SU-DHL-6 (cell line): ENCODE data around the gene ERMAP.

Experiments
- H2AFZ ChIP-seq: fragments of 200-600 bp; sonication (generic); 2 replicates; pipeline ENCODE4 v1.6.1; 2014; ENCODE audit warnings: low read depth, mild to moderate bottlenecking, moderate library complexity, mixed read lengths, antibody characterized with exemption, low read length; ENCODE audit not compliant: severe bottlenecking
- H3F3A ChIP-seq: fragments of 200-600 bp; shearing (Covaris generic); 2 replicates; pipeline ENCODE4 v1.6.0; 2016; ENCODE audit warnings: antibody characterized with exemption, mild to moderate bottlenecking; ENCODE audit not compliant: insufficient read depth
- H3K27ac ChIP-seq: fragments of 200-600 bp; sonication (generic); 2 replicates; pipeline ENCODE4 v1.5.1; 2016; ENCODE audit warnings: low read depth, mild to moderate bottlenecking, low read length, moderate library complexity, mixed read lengths
- H3K27me3 ChIP-seq: fragments of 200-600 bp; sonication (generic), shearing (Covaris generic); 2 replicates; pipeline ENCODE4 v1.6.0; 2014; ENCODE audit warnings: mild to moderate bottlenecking, low read length
- H3K36me3 ChIP-seq: fragments of 200-600 bp; sonication (generic); 2 replicates; pipeline ENCODE4 v1.6.1; 2014; ENCODE audit warnings: mild to moderate bottlenecking, low read length, mixed read lengths
- H3K4me2 ChIP-seq: fragments of 300-600, 200-600 bp; shearing (Covaris generic), sonication (generic); 2 replicates; pipeline ENCODE4 v1.6.0; 2014; ENCODE audit warnings: low read length, low read depth, mild to moderate bottlenecking; ENCODE audit not compliant: poor library complexity, severe bottlenecking
- H3K4me3 ChIP-seq: fragments of 200-600 bp; sonication (generic); 2 replicates; pipeline ENCODE4 v1.5.1; 2014; ENCODE audit warnings: antibody characterized with exemption, low read length, mild to moderate bottlenecking, mixed read lengths; ENCODE audit not compliant: insufficient read depth, poor library complexity, severe bottlenecking
- H3K79me2 ChIP-seq: fragments of 200-600 bp; sonication (generic); 2 replicates; pipeline ENCODE4 v1.6.1; 2014; ENCODE audit warnings: mild to moderate bottlenecking, low read length, moderate library complexity; ENCODE audit not compliant: insufficient read depth
- H3K9ac ChIP-seq: fragments of 200-600 bp; sonication (generic); 2 replicates; pipeline ENCODE4 v1.7.0; 2014; ENCODE audit warnings: mild to moderate bottlenecking, low read length
- H3K9me2 ChIP-seq: fragments of 200-600 bp; sonication (generic); replicated peaks from 2 replicates; pipeline ENCODE4 v1.6.1; 2014; ENCODE audit warnings: low read length; ENCODE audit not compliant: insufficient read depth
- H3K9me3 ChIP-seq: fragments of 200-600 bp; sonication (generic); 2 replicates; pipeline ENCODE4 v1.6.1; 2014; ENCODE audit warnings: low read length, mixed read lengths; ENCODE audit not compliant: insufficient read depth
- H4K20me1 ChIP-seq: fragments of 200-600 bp; sonication (generic); 2 replicates; pipeline ENCODE4 v1.6.1; 2014; ENCODE audit warnings: low read depth, mild to moderate bottlenecking, antibody characterized with exemption, low read length, moderate library complexity, mixed read lengths
- CTCF ChIP-seq: fragments of 200-600 bp; sonication (generic); IDR thresholded peaks from one replicate; pipeline ENCODE4 v1.5.1; 2017; ENCODE audit warnings: antibody characterized with exemption, mild to moderate bottlenecking, low read length, moderate library complexity; ENCODE audit not compliant: insufficient read depth, poor library complexity, severe bottlenecking
- EZH2phosphoT487 ChIP-seq: fragments of 200-600 bp; sonication (generic), shearing (Covaris generic); conservative IDR thresholded peaks from 2 replicates; pipeline ENCODE4 v1.6.1; 2018; ENCODE audit warnings: mild to moderate bottlenecking, antibody characterized with exemption, low read length, moderate library complexity, mixed read lengths

ERMAP gene

DNA sequence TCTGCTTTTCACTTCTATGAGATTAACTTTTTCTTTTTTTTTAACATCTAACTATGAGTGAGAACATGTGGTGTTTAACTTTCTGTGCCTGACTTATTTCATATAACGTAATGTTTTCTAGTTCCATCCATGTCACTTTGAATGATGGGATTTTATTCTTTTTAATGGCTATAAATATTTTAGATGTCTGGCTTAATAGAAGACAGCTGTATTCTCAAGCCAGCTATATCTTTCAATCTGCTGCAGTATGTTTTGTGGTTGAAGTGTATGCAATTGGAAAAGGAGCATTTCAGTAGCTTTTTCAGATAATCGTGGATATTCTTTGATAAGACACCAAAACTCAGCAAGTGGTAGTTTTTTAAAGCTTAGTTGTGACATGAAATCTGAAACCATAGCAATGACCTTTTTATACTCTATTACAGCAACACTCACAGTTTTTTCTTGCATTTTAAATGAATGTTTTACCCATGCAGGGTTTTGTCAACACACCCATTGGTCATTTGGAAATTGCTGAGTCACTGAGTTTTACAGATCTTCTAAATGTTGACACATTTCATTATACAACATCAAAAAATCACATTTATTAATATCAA lies 6.0 kb downstream of the ERMAP start:
- Histone ChIP-seq H3K27ac (no peak overlapping the region), H3K9ac (no peak overlapping the region), H3K4me2 (no peak overlapping the region), H3F3A (no peaks in the 10 kb centered on the region), H3K79me2 (no peaks in the 10 kb centered on the region), H3K27me3 (no peaks in the 10 kb centered on the region), H3K36me3 (no peaks in the 10 kb centered on the region), H3K4me3 (no peak overlapping the region), H4K20me1 (no peaks in the 10 kb centered on the region), H2AFZ (no peak overlapping the region), H3K9me2 (no peaks in the 10 kb centered on the region), H3K9me3 (no peaks in the 10 kb centered on the region)
- TF ChIP-seq EZH2phosphoT487 = no peak
- TF ChIP-seq CTCF = no peak

- H3K9me2 ChIP-seq = no peaks in the 10 kb centered on the region
- no peak overlapping the region for H3K27ac ChIP-seq
- H3K4me3 ChIP-seq = no peak overlapping the region
- H3K27me3 ChIP-seq = no peaks in the 10 kb centered on the region
- H2AFZ ChIP-seq = no peak overlapping the region
- no peaks in the 10 kb centered on the region for H3K79me2 ChIP-seq
- H3K36me3 ChIP-seq = no peaks in the 10 kb centered on the region
- H4K20me1 ChIP-seq = no peaks in the 10 kb centered on the region
- H3K9ac ChIP-seq = no peak overlapping the region
- H3K9me3 ChIP-seq = no peaks in the 10 kb centered on the region
- TF ChIP-seq CTCF (no peak), EZH2phosphoT487 (no peak)
- no peaks in the 10 kb centered on the region for H3F3A ChIP-seq
- H3K4me2 ChIP-seq = no peak overlapping the region
Measured at GRCh38 chr1:42824481-42825035, 7.6 kb downstream of the ERMAP start.

GRCh38 chr1:42825036-42825851 lies 8.3 kb downstream of the ERMAP start:
- Histone ChIP-seq H3K9me2 (no peaks in the 10 kb centered on the region), H4K20me1 (no peaks in the 10 kb centered on the region), H3K9ac (no peak overlapping the region), H3K36me3 (no peaks in the 10 kb centered on the region), H3K27me3 (no peaks in the 10 kb centered on the region), H3K27ac (no peak overlapping the region), H3K4me3 (no peak overlapping the region), H3K79me2 (no peaks in the 10 kb centered on the region), H3K4me2 (no peak overlapping the region), H3F3A (no peaks in the 10 kb centered on the region), H3K9me3 (no peaks in the 10 kb centered on the region), H2AFZ (no peak overlapping the region)
- TF ChIP-seq CTCF = no peak
- TF ChIP-seq EZH2phosphoT487 = no peak
